Smooth muscle cell (in vitro differentiated cells): ENCODE measurements around the gene PROSER2. TPM values are rescaled to one million over a fixed set of nuclear protein-coding genes. Genes with fewer than 3 reads are reported as not detected.
A peak's percentile ranks its signal among the peaks of the same experiment; 100 is the strongest.

Source experiments
- DNase-seq: peaks from one replicate; lab custom pipeline; 2025; ENCODE audit not compliant: unreplicated experiment; lab: John Stamatoyannopoulos, UW
- H2AFZ ChIP-seq: fragments of 200-600 bp; sonication (generic); 2 replicates; pipeline ENCODE4 v1.6.0; 2016; ENCODE audit warnings: antibody characterized with exemption, low read depth, mild to moderate bottlenecking
- H3F3A ChIP-seq: fragments of 200-600 bp; sonication (generic); 2 replicates; pipeline ENCODE4 v1.6.0; 2017; ENCODE audit warnings: antibody characterized with exemption, low read depth
- H3K27ac ChIP-seq: fragments of 200-600 bp; sonication (generic); 2 replicates; pipeline ENCODE4 v1.5.1; 2016; ENCODE audit warnings: low read depth, mild to moderate bottlenecking
- H3K27me3 ChIP-seq: fragments of 200-600 bp; sonication (generic); 2 replicates; pipeline ENCODE4 v1.6.1; 2016; ENCODE audit warnings: low read depth, mild to moderate bottlenecking
- H3K36me3 ChIP-seq: fragments of 200-600 bp; sonication (generic); 2 replicates; pipeline ENCODE4 v1.5.1; 2016; ENCODE audit warnings: low read depth
- H3K4me1 ChIP-seq: fragments of 200-600 bp; sonication (generic); 2 replicates; pipeline ENCODE4 v1.5.1; 2016; ENCODE audit warnings: low read depth
- H3K4me2 ChIP-seq: fragments of 200-600 bp; sonication (generic); 2 replicates; pipeline ENCODE4 v1.6.0; 2016; ENCODE audit warnings: mild to moderate bottlenecking
- H3K4me3 ChIP-seq: fragments of 200-600 bp; sonication (generic); 2 replicates; pipeline ENCODE4 v1.5.1; 2016; ENCODE audit warnings: mild to moderate bottlenecking
- H3K79me2 ChIP-seq: fragments of 200-600 bp; sonication (generic); 2 replicates; pipeline ENCODE4 v1.6.0; 2016; ENCODE audit warnings: low read depth, mild to moderate bottlenecking
- H3K9ac ChIP-seq: fragments of 200-600 bp; sonication (generic); 2 replicates; pipeline ENCODE4 v1.6.0; 2016; ENCODE audit warnings: low read depth
- H3K9me3 ChIP-seq: fragments of 200-600 bp; sonication (generic); replicated peaks from 2 replicates; pipeline ENCODE4 v1.5.1; 2016; ENCODE audit warnings: low read depth
- H4K20me1 ChIP-seq: fragments of 200-600 bp; sonication (generic); 2 replicates; pipeline ENCODE4 v1.6.0; 2016; ENCODE audit warnings: low read depth
- CTCF ChIP-seq: fragments of 200-600 bp; sonication (generic); IDR thresholded peaks from 2 replicates; pipeline ENCODE4 v1.5.1; 2017; ENCODE audit warnings: borderline replicate concordance, mild to moderate bottlenecking, antibody characterized with exemption; ENCODE audit not compliant: insufficient read depth, poor library complexity, severe bottlenecking
- WGBS: methylation state at CpG from one replicate; pipeline ENCODE4 v1.1.7; 2016; ENCODE audit warnings: low lambda C conversion rate; 5-methylcytosine and 5-hydroxymethylcytosine counted together
- polyA plus RNA-seq: library from polyadenylated mRNA; unstranded; fragments of >200 nt; fragmentation: Nextera tagmentation; extraction: Ambion mirVana; gene quantifications from 2 replicates; pipeline ENCODE4 v1.2.1, GENCODE V29; 2016
- total RNA-seq: library from RNA; depleted of rRNA; stranded (reverse); fragments of >200 nt; gene quantifications from 2 replicates; pipeline ENCODE4 v1.2.3, GENCODE V29; 2014

The PROSER2 gene
- total and polyA plus RNA-seq, 2 experiments from 2014 or later = 4.9 to 8.2 TPM

DNA sequence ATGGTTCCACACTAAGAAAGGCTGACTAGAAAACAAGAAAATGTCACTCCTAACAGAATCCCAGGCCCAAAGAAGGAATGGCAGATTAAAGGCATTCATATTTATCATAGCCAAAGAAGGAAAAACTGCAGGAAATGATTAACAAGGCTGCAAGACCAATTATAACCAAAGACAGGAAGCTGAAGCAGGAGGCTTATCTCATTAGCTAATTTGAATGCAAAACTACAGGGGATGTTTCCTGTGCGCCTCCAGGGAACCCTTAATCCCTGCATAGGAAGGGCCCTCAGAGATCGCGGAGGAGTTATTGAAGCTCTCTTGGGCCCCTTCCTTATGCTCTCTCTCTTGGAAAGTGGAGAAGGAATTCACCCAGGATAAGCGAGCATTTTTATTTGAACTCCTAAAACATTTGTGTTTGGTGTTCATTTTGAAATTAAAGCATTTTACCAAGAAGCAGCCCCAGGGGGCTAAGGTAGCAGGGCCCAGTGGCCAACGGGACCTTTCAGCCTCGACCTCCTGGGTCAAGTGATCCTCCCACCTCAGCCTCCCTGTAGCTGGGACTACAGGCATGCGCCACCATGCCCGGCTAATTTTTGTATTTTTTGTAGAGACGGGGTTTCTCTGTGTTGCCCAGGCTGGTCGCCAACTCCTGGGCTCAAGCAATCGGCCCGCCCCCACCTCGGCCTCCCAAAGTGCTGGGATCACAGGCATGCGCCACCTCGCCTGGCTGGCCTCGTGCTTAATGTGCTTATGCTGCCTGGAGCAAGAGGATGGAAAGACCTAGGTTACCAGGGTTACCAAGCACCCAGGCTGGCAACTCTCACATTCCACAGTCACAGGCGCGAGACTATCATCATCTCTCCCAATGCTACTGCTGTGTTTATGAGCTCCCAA, 24.1 kb upstream of the PROSER2 start:
- no peaks in the 10 kb centered on the region for H3K79me2 ChIP-seq
- H3K27me3 ChIP-seq = no peaks in the 10 kb centered on the region
- H3K9me3 ChIP-seq = no peaks in the 10 kb centered on the region
- 68% methylated on average over 18 of the region's 18 CpGs for WGBS
- no peaks in the 10 kb centered on the region for H3K4me1 ChIP-seq
- peak overlapping the region; percentile 11 for H3K27ac ChIP-seq
- H3K4me3 ChIP-seq = no peak overlapping the region
- H3F3A ChIP-seq = no peaks in the 10 kb centered on the region
- no peaks in the 10 kb centered on the region for H4K20me1 ChIP-seq
- peak overlapping the region; percentile 92 for H2AFZ ChIP-seq
- H3K9ac ChIP-seq = no peak overlapping the region
- DNase-seq = no peak
- H3K36me3 ChIP-seq = no peaks in the 10 kb centered on the region
- no peak for TF ChIP-seq CTCF
- H3K4me2 ChIP-seq = no peak overlapping the region

GRCh38 chr10:11799736-11800080, 23.4 kb upstream of the PROSER2 start:
- Histone ChIP-seq H3K4me2 (no peak overlapping the region), H2AFZ (no peak overlapping the region), H3K36me3 (no peaks in the 10 kb centered on the region), H4K20me1 (no peaks in the 10 kb centered on the region), H3K9me3 (no peaks in the 10 kb centered on the region), H3K4me3 (no peak overlapping the region), H3K79me2 (no peaks in the 10 kb centered on the region), H3F3A (no peaks in the 10 kb centered on the region), H3K27me3 (no peaks in the 10 kb centered on the region), H3K9ac (no peak overlapping the region), H3K27ac (no peak overlapping the region), H3K4me1 (no peaks in the 10 kb centered on the region)
- TF ChIP-seq CTCF = no peak
- no peak for DNase-seq
- WGBS = 92% methylated on average over 9 of the region's 9 CpGs

- no peak overlapping the region for H3K4me2 ChIP-seq
- H3K9ac ChIP-seq = no peak overlapping the region
- no peak for DNase-seq
- H3K4me1 ChIP-seq = no peaks in the 10 kb centered on the region
- no peaks in the 10 kb centered on the region for H3K36me3 ChIP-seq
- H3K27ac ChIP-seq = no peak overlapping the region
- no peaks in the 10 kb centered on the region for H3K9me3 ChIP-seq
- H2AFZ ChIP-seq = no peak overlapping the region
- no peak overlapping the region for H3K4me3 ChIP-seq
- 92% methylated on average over 16 of the region's 16 CpGs for WGBS
- H3K27me3 ChIP-seq = no peaks in the 10 kb centered on the region
- no peak for TF ChIP-seq CTCF
- no peaks in the 10 kb centered on the region for H4K20me1 ChIP-seq
- H3F3A ChIP-seq = no peaks in the 10 kb centered on the region
- H3K79me2 ChIP-seq = no peaks in the 10 kb centered on the region
These were observed 18.8 kb upstream of the PROSER2 start for GRCh38 chr10:11804336-11804735.

GRCh38 chr10:11805792-11806191, 17.4 kb upstream of the PROSER2 start:
- no peak for TF ChIP-seq CTCF
- H3K4me1 ChIP-seq = no peaks in the 10 kb centered on the region
- no peak overlapping the region for H3K27ac ChIP-seq
- H3K36me3 ChIP-seq = no peaks in the 10 kb centered on the region
- H3K4me2 ChIP-seq = no peak overlapping the region
- no peaks in the 10 kb centered on the region for H3K9me3 ChIP-seq
- no peak overlapping the region for H2AFZ ChIP-seq
- WGBS = 80% methylated on average over 4 of the region's 4 CpGs
- no peak overlapping the region for H3K4me3 ChIP-seq
- no peaks in the 10 kb centered on the region for H3F3A ChIP-seq
- no peaks in the 10 kb centered on the region for H4K20me1 ChIP-seq
- no peak overlapping the region for H3K9ac ChIP-seq
- no peak for DNase-seq
- H3K27me3 ChIP-seq = no peaks in the 10 kb centered on the region
- H3K79me2 ChIP-seq = no peaks in the 10 kb centered on the region
